A673 (cell line): ENCODE results near the gene DGAT2L6.

Experiments used
- CTCF ChIP-seq: fragments of 300-800, 200-600 bp; sonication (generic); conservative IDR thresholded peaks from 2 replicates; pipeline ENCODE4 v1.5.1; 2017; ENCODE audit warnings: low read depth, mild to moderate bottlenecking, antibody characterized with exemption, low read length, moderate library complexity, mixed read lengths
- EZH2 ChIP-seq: fragments of 200-600 bp; sonication (generic); IDR thresholded peaks from 2 replicates; pipeline ENCODE4 v1.6.1; 2017; ENCODE audit warnings: borderline replicate concordance, low read depth, mild to moderate bottlenecking, mixed read lengths, antibody characterized with exemption, low read length; ENCODE audit not compliant: poor library complexity, severe bottlenecking

- TF ChIP-seq CTCF, result no peak
- no peak for TF ChIP-seq EZH2
These were observed 5.8 kb downstream of the DGAT2L6 start for GRCh38 chrX:70183091-70183490.
